Suprapubic skin (tissue), 4 donors: ENCODE measurements around the gene KRTAP5-10.

Experiments used
- CTCF ChIP-seq, 2 donors: fragments of 200-600 bp in 1 of 2; fragments of 450-650 bp in 1 of 2; sonication (generic) in 1 of 2; IDR thresholded peaks; one replicate each; pipeline ENCODE4 v1.5.1; 2016 to 2019; ENCODE audit warnings: antibody characterized with exemption in 2 of 2, mild to moderate bottlenecking in 1 of 2, moderate library complexity in 1 of 2
- POLR2A ChIP-seq, 2 donors: fragments of 450-650 bp; IDR thresholded peaks; one replicate each; pipeline ENCODE4 v1.6.1; 2017; ENCODE audit warnings: antibody characterized with exemption in 2 of 2, mild to moderate bottlenecking in 2 of 2, moderate library complexity in 2 of 2
- POLR2AphosphoS5 ChIP-seq, 3 donors: sonication (generic); formaldehyde crosslinking; IDR thresholded peaks; one replicate each; pipeline ENCODE4 v1.6.1; 2017; ENCODE audit warnings: antibody characterized with exemption in 3 of 3

GRCh38 chr11:71582309-71582895 is 17.0 kb downstream of the KRTAP5-10 start, which contains the start of gene KRTAP5-11:
- TF ChIP-seq CTCF (IDR thresholded peaks at IDR 0.05) (no peak), POLR2A (IDR thresholded peaks at IDR 0.05) (no peak), POLR2AphosphoS5 (IDR thresholded peaks at IDR 0.05) (no peak)
